ENCODE results near the gene CHST8. TPM values are rescaled to one million over a fixed set of nuclear protein-coding genes. Genes with fewer than 3 reads are reported as not detected.

Gene CHST8
- total RNA-seq, 1 donor from 2014 or later, result 3.2 TPM

DNA sequence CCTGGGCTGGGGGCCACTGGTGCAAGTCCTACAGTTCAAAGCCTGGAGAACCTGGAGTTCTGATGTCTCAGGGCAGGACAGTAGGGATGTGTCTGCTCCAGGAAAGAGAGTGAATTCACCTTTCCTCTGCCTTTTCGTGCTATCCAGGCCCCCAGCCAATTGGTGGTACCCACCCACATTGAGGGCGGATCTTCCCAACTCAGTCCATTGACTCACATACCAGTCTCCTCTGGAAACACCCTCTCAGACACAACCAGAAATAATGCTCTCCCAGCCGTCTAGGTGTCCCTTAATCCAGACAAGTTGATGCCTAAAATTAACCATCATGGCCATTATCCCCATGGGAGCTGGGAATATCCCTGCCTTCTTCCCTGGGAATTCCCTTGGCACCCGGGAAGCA lies 38.8 kb upstream of the CHST8 start:
- no peaks in the 10 kb centered on the region for H3K36me3 ChIP-seq
- H3K4me3 ChIP-seq, result no peak overlapping the region
- H3K27ac ChIP-seq, result no peak overlapping the region
- H3K27me3 ChIP-seq, result no peaks in the 10 kb centered on the region
- intact Hi-C loops (cut with DNase I), result no loop called here
- no peaks in the 10 kb centered on the region for H3K4me1 ChIP-seq
- DNase-seq (ENCODE audit: extremely low spot score in 2 of 2), result no peak
- TF ChIP-seq, protein P1, sequence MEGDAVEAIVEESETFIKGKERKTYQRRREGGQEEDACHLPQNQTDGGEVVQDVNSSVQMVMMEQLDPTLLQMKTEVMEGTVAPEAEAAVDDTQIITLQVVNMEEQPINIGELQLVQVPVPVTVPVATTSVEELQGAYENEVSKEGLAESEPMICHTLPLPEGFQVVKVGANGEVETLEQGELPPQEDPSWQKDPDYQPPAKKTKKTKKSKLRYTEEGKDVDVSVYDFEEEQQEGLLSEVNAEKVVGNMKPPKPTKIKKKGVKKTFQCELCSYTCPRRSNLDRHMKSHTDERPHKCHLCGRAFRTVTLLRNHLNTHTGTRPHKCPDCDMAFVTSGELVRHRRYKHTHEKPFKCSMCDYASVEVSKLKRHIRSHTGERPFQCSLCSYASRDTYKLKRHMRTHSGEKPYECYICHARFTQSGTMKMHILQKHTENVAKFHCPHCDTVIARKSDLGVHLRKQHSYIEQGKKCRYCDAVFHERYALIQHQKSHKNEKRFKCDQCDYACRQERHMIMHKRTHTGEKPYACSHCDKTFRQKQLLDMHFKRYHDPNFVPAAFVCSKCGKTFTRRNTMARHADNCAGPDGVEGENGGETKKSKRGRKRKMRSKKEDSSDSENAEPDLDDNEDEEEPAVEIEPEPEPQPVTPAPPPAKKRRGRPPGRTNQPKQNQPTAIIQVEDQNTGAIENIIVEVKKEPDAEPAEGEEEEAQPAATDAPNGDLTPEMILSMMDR (IDR thresholded peaks at IDR 0.05), result no peak
- TF ChIP-seq POLR2AphosphoS5 (IDR thresholded peaks at IDR 0.05; ENCODE audit: insufficient read depth in 1 of 2, low read depth in 1 of 2) (no peak), POLR2A (IDR thresholded peaks at IDR 0.05) (no peak)
- no peaks in the 10 kb centered on the region for H3K9me3 ChIP-seq

DNA sequence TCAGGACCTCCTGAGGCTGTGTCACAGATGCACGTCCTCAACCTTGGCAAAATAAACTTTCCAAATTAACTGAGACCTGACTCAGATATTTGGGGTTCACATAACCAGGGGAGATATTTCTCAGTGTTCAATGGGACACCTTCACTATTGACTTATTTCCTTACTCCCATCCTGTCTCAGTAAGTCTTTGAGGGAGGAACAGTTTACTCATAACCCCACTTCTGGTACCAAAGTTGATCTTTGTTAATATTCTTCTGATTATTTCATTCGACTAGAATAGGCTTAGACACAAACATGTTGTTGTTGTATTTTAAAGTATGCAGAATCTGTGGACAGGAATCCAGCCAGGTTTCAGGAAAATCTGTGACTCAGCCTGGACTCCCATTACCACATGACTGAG lies 34.6 kb upstream of the CHST8 start:
- intact Hi-C loops (cut with DNase I), result no loop called here
- Histone ChIP-seq H3K4me1 (no peaks in the 10 kb centered on the region), H3K36me3 (no peaks in the 10 kb centered on the region), H3K9me3 (no peaks in the 10 kb centered on the region), H3K4me3 (no peak overlapping the region), H3K27ac (no peak overlapping the region), H3K27me3 (no peaks in the 10 kb centered on the region)
- no peak for DNase-seq (ENCODE audit: extremely low spot score in 2 of 2)
- TF ChIP-seq, protein P1 (IDR thresholded peaks at IDR 0.05), result no peak
- no peak for TF ChIP-seq POLR2A (IDR thresholded peaks at IDR 0.05)
- no peak for TF ChIP-seq POLR2AphosphoS5 (IDR thresholded peaks at IDR 0.05; ENCODE audit: insufficient read depth in 1 of 2, low read depth in 1 of 2)

DNA sequence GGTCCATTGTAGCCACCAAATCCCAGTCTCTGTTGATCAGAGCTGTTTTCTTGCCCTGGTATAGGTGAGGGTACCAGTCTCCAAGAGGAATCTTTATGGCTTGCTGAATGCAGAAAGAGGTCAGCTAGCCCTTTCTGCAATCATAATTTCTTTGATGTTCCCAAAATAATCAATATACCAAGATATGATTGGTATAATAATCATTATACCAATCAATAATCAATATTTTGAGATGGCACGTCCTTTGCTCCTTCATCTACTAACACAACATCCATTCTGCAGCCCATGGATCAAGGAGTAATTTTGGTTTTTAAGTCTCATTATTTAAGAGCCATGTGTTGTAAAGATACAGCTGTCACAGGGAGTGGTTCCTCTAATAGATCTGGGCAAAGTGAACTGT lies 31.5 kb upstream of the CHST8 start:
- Histone ChIP-seq H3K36me3 (no peaks in the 10 kb centered on the region), H3K27ac (no peak overlapping the region), H3K4me1 (no peaks in the 10 kb centered on the region), H3K4me3 (no peak overlapping the region), H3K9me3 (no peaks in the 10 kb centered on the region), H3K27me3 (no peaks in the 10 kb centered on the region)
- TF ChIP-seq POLR2A (IDR thresholded peaks at IDR 0.05), result no peak
- intact Hi-C loops (cut with DNase I), result no loop called here
- DNase-seq (ENCODE audit: extremely low spot score in 2 of 2), result no peak

DNA sequence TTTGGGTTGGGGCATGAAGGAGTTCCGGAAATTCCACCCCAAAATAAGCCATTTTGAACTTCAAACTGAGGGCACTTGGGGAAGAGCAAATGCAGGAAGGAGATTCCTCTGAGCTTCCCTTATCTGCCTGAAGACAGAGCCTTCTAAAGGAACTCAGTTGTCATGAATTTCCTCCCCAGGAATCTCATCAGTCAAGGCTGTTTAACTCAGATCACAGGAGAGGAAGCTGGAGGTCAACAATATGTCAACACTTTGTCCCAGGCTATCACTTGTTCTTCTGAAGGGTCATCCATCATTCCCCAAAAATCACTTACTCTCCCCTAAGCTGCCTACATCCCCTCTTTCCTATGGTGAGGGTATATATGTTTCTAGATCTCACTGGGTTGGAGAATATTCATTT lies 26.0 kb upstream of the CHST8 start:
- Histone ChIP-seq H3K4me3 (no peak overlapping the region), H3K9me3 (no peaks in the 10 kb centered on the region)
- intact Hi-C loops (cut with DNase I), result no loop called here

DNA sequence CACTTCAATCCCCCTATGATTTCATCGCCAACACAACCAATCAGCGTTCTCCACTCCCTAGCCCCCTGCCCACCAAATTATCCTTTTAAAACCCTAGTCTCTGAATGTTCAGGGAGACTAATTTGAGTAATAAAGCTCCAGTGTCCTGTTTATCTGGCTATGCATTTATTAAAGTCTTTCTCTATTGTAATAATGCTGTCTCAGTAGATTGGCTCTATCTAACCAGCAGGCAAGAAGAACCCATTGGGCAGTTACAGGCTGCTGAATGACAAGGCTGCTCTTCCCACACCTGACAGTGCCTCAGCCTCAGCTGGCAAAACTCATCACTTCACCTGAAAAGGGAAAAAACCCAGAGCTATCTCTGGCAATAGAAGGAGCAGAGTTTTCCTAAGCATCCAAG lies 20.2 kb upstream of the CHST8 start:
- Histone ChIP-seq H3K27me3 (no peaks in the 10 kb centered on the region), H3K4me3 (no peak overlapping the region), H3K36me3 (no peaks in the 10 kb centered on the region), H3K9me3 (peaks cover 8% of the 10 kb centered on the region), H3K4me1 (no peaks in the 10 kb centered on the region), H3K27ac (no peak overlapping the region)
- no peak for DNase-seq (ENCODE audit: extremely low spot score in 2 of 2)
- no peak for TF ChIP-seq POLR2AphosphoS5 (IDR thresholded peaks at IDR 0.05; ENCODE audit: insufficient read depth in 1 of 2, low read depth in 1 of 2)
- no peak for TF ChIP-seq POLR2A (IDR thresholded peaks at IDR 0.05)
- TF ChIP-seq, protein P1 (IDR thresholded peaks at IDR 0.05), result no peak
- intact Hi-C loops (cut with DNase I), result no loop called here

More for the DNA sequence above, 26.0 kb upstream of the CHST8 start:
- Histone ChIP-seq H3K4me1 (no peaks in the 10 kb centered on the region), H3K27ac (no peak overlapping the region), H3K27me3 (no peaks in the 10 kb centered on the region), H3K36me3 (no peaks in the 10 kb centered on the region)
- no peak for DNase-seq (ENCODE audit: extremely low spot score in 2 of 2)
- no peak for TF ChIP-seq POLR2A (IDR thresholded peaks at IDR 0.05)
- TF ChIP-seq, protein P1 (IDR thresholded peaks at IDR 0.05), result no peak
- TF ChIP-seq POLR2AphosphoS5 (IDR thresholded peaks at IDR 0.05; ENCODE audit: insufficient read depth in 1 of 2, low read depth in 1 of 2), result no peak
